GM21723 (cell line): ENCODE measurements around the gene DAB1.

Experiments
- ATAC-seq: cut with Tn5 transposase; IDR thresholded peaks from one replicate; pipeline ENCODE4 v1.9.1; 2021; ENCODE audit warnings: mild to moderate bottlenecking, moderate library complexity; ENCODE audit not compliant: unreplicated experiment

The DAB1 gene

GRCh38 chr1:57418971-57419370 is 4.9 kb downstream of the DAB1 start:
- ATAC-seq: no peak

- ATAC-seq: no peak
Measured at GRCh38 chr1:57411262-57411661, 12.6 kb downstream of the DAB1 start.

GRCh38 chr1:57410508-57410907 is 13.4 kb downstream of the DAB1 start:
- no peak for ATAC-seq

GRCh38 chr1:57407928-57408327 is 15.9 kb downstream of the DAB1 start:
- no peak for ATAC-seq

GRCh38 chr1:57406428-57406970 is 17.4 kb downstream of the DAB1 start:
- ATAC-seq: no peak

- ATAC-seq: no peak
Measured at GRCh38 chr1:57404884-57405283, 19.0 kb downstream of the DAB1 start.

- ATAC-seq: no peak
Measured at GRCh38 chr1:57403201-57403600, 20.7 kb downstream of the DAB1 start.

- no peak for ATAC-seq
Measured at GRCh38 chr1:57401671-57402070, 22.2 kb downstream of the DAB1 start.

- ATAC-seq: no peak
Measured at GRCh38 chr1:57400048-57400447, 23.8 kb downstream of the DAB1 start.

- ATAC-seq: no peak
Measured at GRCh38 chr1:57393058-57393584, 30.7 kb downstream of the DAB1 start.

GRCh38 chr1:57385336-57385735 is 38.5 kb downstream of the DAB1 start:
- ATAC-seq: no peak

- ATAC-seq: no peak
Measured at GRCh38 chr1:57384901-57385300, 39.0 kb downstream of the DAB1 start.

- no peak for ATAC-seq
Measured at GRCh38 chr1:57384284-57384683, 39.6 kb downstream of the DAB1 start.

- no peak for ATAC-seq
Measured at GRCh38 chr1:57381871-57382270, 42.0 kb downstream of the DAB1 start.

- no peak for ATAC-seq
Measured at GRCh38 chr1:57381426-57381825, 42.4 kb downstream of the DAB1 start.

- ATAC-seq: no peak
Measured at GRCh38 chr1:57380923-57381322, 42.9 kb downstream of the DAB1 start.

GRCh38 chr1:57378534-57378933 is 45.3 kb downstream of the DAB1 start:
- ATAC-seq: no peak

- ATAC-seq: no peak
Measured at GRCh38 chr1:57377339-57378139, 46.3 kb downstream of the DAB1 start.

- ATAC-seq: no peak
Measured at GRCh38 chr1:57376041-57376440, 47.8 kb downstream of the DAB1 start.

GRCh38 chr1:57369889-57370288 is 54.0 kb downstream of the DAB1 start:
- ATAC-seq: no peak

GRCh38 chr1:57367945-57368344 is 55.9 kb downstream of the DAB1 start:
- ATAC-seq: no peak

- ATAC-seq: no peak
Measured at GRCh38 chr1:57363643-57364042, 60.2 kb downstream of the DAB1 start.
